GM12878 (cell line): ENCODE data around the gene VEGFA. TPM values are rescaled to one million over a fixed set of nuclear protein-coding genes. Genes with fewer than 3 reads are reported as not detected.

Experiments
- ATAC-seq: fragments of 200-7000 bp; cut with Tn5 transposase; 3 replicates; pipeline ENCODE4 v1.9.1; 2020; ENCODE audit warnings: mild to moderate bottlenecking, moderate library complexity
- BruUV-seq: library from RNA; stranded (reverse); fragments of 400-500 nt; replicated peaks from 2 replicates; lab custom pipeline; 2021; lab: Mats Ljungman, UMichigan
- CTCF ChIA-PET: fragments of 300-600 bp; sonication (Branson Sonifier 250); formaldehyde crosslinking; extraction: SDS; loops from one replicate; lab custom pipeline; 2021; ENCODE audit warnings: inconsistent platforms; lab: Yijun Ruan, JAX
- POLR2A ChIA-PET: fragments of 350-600 bp; formaldehyde crosslinking; extraction: SDS; loops from one replicate; lab custom pipeline; 2021; ENCODE audit warnings: inconsistent platforms; lab: Charles Lee
- RAD21 ChIA-PET: fragments of 300-600 bp; sonication (Branson Sonifier 250); formaldehyde crosslinking; loops from one replicate; lab custom pipeline; 2023; ENCODE audit warnings: antibody characterized with exemption; ENCODE audit not compliant: unreplicated experiment; lab: Charles Lee
- SMC1A ChIA-PET: fragments of 300-600 bp; sonication (Branson Sonifier 250); formaldehyde crosslinking; loops from one replicate; lab custom pipeline; 2023; ENCODE audit not compliant: unreplicated experiment, uncharacterized antibody; lab: Charles Lee
- DNase-seq: peaks from one replicate; pipeline ENCODE4 v3.0.0-alpha.2; 2011; ENCODE audit warnings: low read depth, low spot score
- FAIRE-seq: peaks from 3 replicates; lab custom pipeline; 2011; peaks lifted over from hg19 to GRCh38; lab: Jason Lieb, UNC
- H2AFZ ChIP-seq: 2 replicates; pipeline ENCODE4 v1.6.0; 2011; ENCODE audit warnings: low read depth, low read length, control low read depth; ENCODE audit not compliant: control insufficient read depth
- H3K27ac ChIP-seq: 2 replicates; pipeline ENCODE4 v1.5.1; 2011; ENCODE audit warnings: control low read depth; ENCODE audit not compliant: control insufficient read depth, insufficient read depth
- H3K27me3 ChIP-seq, 2 experiments: replicated peaks in 1 of 2; 2 replicates each; pipeline versions ENCODE4 v1.6.0 to v1.6.1; 2011; ENCODE audit warnings: low read length in 1 of 2; ENCODE audit not compliant: control insufficient read depth in 2 of 2, insufficient read depth in 2 of 2
- H3K36me3 ChIP-seq, 2 experiments: 2 replicates each; pipeline ENCODE4 v1.5.1; 2011; ENCODE audit warnings: low read length in 1 of 2; ENCODE audit not compliant: control insufficient read depth in 2 of 2, insufficient read depth in 2 of 2
- H3K4me1 ChIP-seq: 2 replicates; pipeline ENCODE4 v1.6.1; 2011; ENCODE audit warnings: mild to moderate bottlenecking, low read length, moderate library complexity, mixed read lengths; ENCODE audit not compliant: control insufficient read depth, insufficient read depth
- H3K4me2 ChIP-seq: 2 replicates; pipeline ENCODE4 v1.6.0; 2011; ENCODE audit warnings: control low read depth; ENCODE audit not compliant: control insufficient read depth, insufficient read depth
- H3K4me3 ChIP-seq: fragments of 200-600 bp; sonication (generic); 2 replicates; pipeline ENCODE4 v1.5.1; 2016
- H3K79me2 ChIP-seq: 2 replicates; pipeline ENCODE4 v1.6.0; 2011; ENCODE audit warnings: low read length; ENCODE audit not compliant: control insufficient read depth, insufficient read depth
- H3K9ac ChIP-seq: 2 replicates; pipeline ENCODE4 v1.8.0; 2011; ENCODE audit warnings: low read length, control low read depth, mixed read lengths; ENCODE audit not compliant: control insufficient read depth, insufficient read depth
- H3K9me3 ChIP-seq: replicated peaks from 3 replicates; pipeline ENCODE4 v1.5.1; 2011; ENCODE audit warnings: mild to moderate bottlenecking, low read length; ENCODE audit not compliant: control insufficient read depth, insufficient read depth
- H4K20me1 ChIP-seq: 2 replicates; pipeline ENCODE4 v1.6.0; 2011; ENCODE audit not compliant: control insufficient read depth, insufficient read depth
- BHLHE40 ChIP-seq, 2 experiments: fragments of 450-650 bp in 1 of 2; IDR thresholded peaks; 2 replicates each; pipeline ENCODE4 v1.6.1; 2011 to 2017; ENCODE audit warnings: low read depth in 2 of 2, borderline replicate concordance in 1 of 2, improper control_type of control experiment in 1 of 2, low read length in 1 of 2, mild to moderate bottlenecking in 1 of 2
- CTCF ChIP-seq, 3 experiments: IDR thresholded peaks in 2 of 3; conservative IDR thresholded peaks in 1 of 3; 2 replicates each; pipeline ENCODE4 v1.5.1; 2011; ENCODE audit warnings: low read depth in 3 of 3, low read length in 3 of 3, mild to moderate bottlenecking in 3 of 3, control low read depth in 2 of 3, moderate library complexity in 2 of 3, inconsistent platforms in 1 of 3, mixed read lengths in 1 of 3; ENCODE audit not compliant: control insufficient read depth in 2 of 3, insufficient read depth in 1 of 3; ENCODE audit errors: extremely low read depth in 1 of 3
- E4F1 ChIP-seq: fragments of 450-650 bp; IDR thresholded peaks from 2 replicates; pipeline ENCODE4 v1.6.1; 2018; ENCODE audit warnings: borderline replicate concordance, mild to moderate bottlenecking; ENCODE audit not compliant: partially characterized antibody
- EED ChIP-seq: sonication (generic); IDR thresholded peaks from 2 replicates; pipeline ENCODE4 v1.6.1; 2016; ENCODE audit warnings: antibody characterized with exemption, low read depth
- IKZF1 ChIP-seq: fragments of 450-650 bp; conservative IDR thresholded peaks from 2 replicates; pipeline ENCODE4 v1.6.1; 2017; ENCODE audit warnings: antibody characterized with exemption, mild to moderate bottlenecking
- IRF4 ChIP-seq: IDR thresholded peaks from 2 replicates; pipeline ENCODE4 v1.6.1; 2011; ENCODE audit warnings: low read depth, low read length
- MEF2B ChIP-seq: fragments of 450-650 bp; IDR thresholded peaks from 2 replicates; pipeline ENCODE4 v1.6.1; 2018; ENCODE audit warnings: mild to moderate bottlenecking, moderate library complexity; ENCODE audit not compliant: partially characterized antibody, poor library complexity, severe bottlenecking
- MXI1 ChIP-seq: fragments of 150-350 bp; IDR thresholded peaks from 2 replicates; pipeline ENCODE4 v1.6.1; 2011; ENCODE audit warnings: low read depth, mild to moderate bottlenecking, inconsistent platforms, low read length, improper control_type of control experiment
- NFYA ChIP-seq: IDR thresholded peaks from 2 replicates; pipeline ENCODE4 v1.6.1; 2011; ENCODE audit warnings: low read depth, mild to moderate bottlenecking, low read length, improper control_type of control experiment, borderline replicate concordance
- SIX5 ChIP-seq: IDR thresholded peaks from 2 replicates; pipeline ENCODE4 v1.6.1; 2011; ENCODE audit warnings: mild to moderate bottlenecking, low read depth, low read length, moderate library complexity; ENCODE audit not compliant: severe bottlenecking
- SMC3 ChIP-seq: IDR thresholded peaks from 2 replicates; pipeline ENCODE4 v1.6.1; 2011; ENCODE audit warnings: low read length, improper control_type of control experiment, borderline replicate concordance
- STAT3 ChIP-seq: IDR thresholded peaks from 2 replicates; pipeline ENCODE4 v1.6.1; 2011; ENCODE audit warnings: low read depth, low read length, improper control_type of control experiment
- SUPT20H ChIP-seq: IDR thresholded peaks from 2 replicates; pipeline ENCODE4 v1.6.1; 2011; ENCODE audit warnings: low read depth, mild to moderate bottlenecking, low read length, moderate library complexity, borderline replicate concordance; ENCODE audit not compliant: control insufficient read depth
- ZNF687 ChIP-seq: fragments of 450-650 bp; IDR thresholded peaks from 2 replicates; pipeline ENCODE4 v1.6.1; 2017; ENCODE audit warnings: mild to moderate bottlenecking, moderate library complexity
- WGBS: methylation state at CpG from one replicate; pipeline ENCODE4 v1.1.6; 2016; ENCODE audit warnings: low lambda C conversion rate; ENCODE audit not compliant: insufficient replicate concordance, insufficient coverage; ENCODE audit errors: missing lambda C conversion rate; 5-methylcytosine and 5-hydroxymethylcytosine counted together
- in situ Hi-C: fragments of 300-500 bp; cut with MboI; formaldehyde crosslinking; loops from 9 replicates; pipeline ENCODE4 v1.14.3; 2018; ENCODE audit warnings: mixed read lengths
- intact Hi-C: fragments of 100-400 bp; cut with micrococcal nuclease; formaldehyde crosslinking; loops from one replicate; pipeline ENCODE4 v1.14.2; 2022; ENCODE audit not compliant: unreplicated experiment
- polyA plus RNA-seq, 11 experiments: library from polyadenylated mRNA; depleted of rRNA in 4 of 11; unstranded in 6 of 11; stranded (reverse) in 5 of 11; fragments of >200 nt; fragmentation: Nextera tagmentation in 4 of 11; fragmentation: Illumina TruSeq in 1 of 11; extraction: Ambion mirVana in 4 of 11; extraction: Trizol in 1 of 11; gene quantifications; 1 replicate in 1 of 11; 2 replicates in 10 of 11; pipeline versions ENCODE4 v1.2.1 to v1.2.3, GENCODE V29; 2011 to 2016; ENCODE audit warnings: inconsistent platforms in 2 of 11, missing spikeins in 2 of 11, low read depth in 1 of 11
- total RNA-seq, 4 experiments: library from RNA; depleted of rRNA in 3 of 4; stranded (reverse); fragments of >200 nt in 3 of 4; fragmentation: Illumina TruSeq in 1 of 4; extraction: Trizol in 1 of 4; gene quantifications; 2 replicates each; pipeline versions ENCODE4 v1.2.1 to v1.2.3, GENCODE V29; 2013 to 2021

Gene VEGFA
- total and polyA plus RNA-seq, 10 of the 15 experiments (the other 5 are each of a cell fraction or from before 2014, with no cell fraction given) = 0.96 to 140 (median 16.9) TPM

- in situ Hi-C loops = no loop called here
- H3K4me3 ChIP-seq = no peak overlapping the region
- H3K4me1 ChIP-seq = peaks cover 10% of the 10 kb centered on the region
- ChIA-PET SMC1A (interaction anchor here (0.8 to 2.3 kb wide), 4 partner anchors 10 to 92 kb away, joined by 3 to 8 read pairs (median 4); no protein-coding TSS in a partner anchor), RAD21 (interaction anchor here (1.2 to 2.0 kb wide), 3 partner anchors 11 to 92 kb away, joined by 3 to 8 read pairs (median 4); no protein-coding TSS in a partner anchor), POLR2A (interaction anchor here (1.3 kb wide), 1 partner anchor 12 kb away, joined by 3 read pairs; the partner anchor contains the start of gene VEGFA), CTCF (interaction anchor here (1.0 to 7.3 kb wide), 13 partner anchors 9 to 321 kb away, joined by 3 to 41 read pairs (median 9); no protein-coding TSS in a partner anchor)
- BruUV-seq = no TSS peak
- no peaks in the 10 kb centered on the region for H3K27me3 ChIP-seq
- DNase-seq (no peak), ATAC-seq (peak; percentile 85), FAIRE-seq (no peak)
- no peak overlapping the region for H3K27ac ChIP-seq
- no peaks in the 10 kb centered on the region for H3K36me3 ChIP-seq
- WGBS = 37% methylated on average over 9 of the region's 9 CpGs
- H4K20me1 ChIP-seq = no peaks in the 10 kb centered on the region
- intact Hi-C loops = loop anchor here (1.0 to 5.0 kb wide), 2 partner anchors 36 to 91 kb away; no protein-coding TSS in a partner anchor
- H3K4me2 ChIP-seq = no peak overlapping the region
- H3K79me2 ChIP-seq = no peaks in the 10 kb centered on the region
- H2AFZ ChIP-seq = no peak overlapping the region
- H3K9me3 ChIP-seq = no peaks in the 10 kb centered on the region
- no peak overlapping the region for H3K9ac ChIP-seq
- TF ChIP-seq BHLHE40 (IDR thresholded peaks at IDR 0.05; ENCODE audit: borderline replicate concordance in 1 of 2, low read depth in 2 of 2, low read length in 1 of 2) = no peak
- no peak for TF ChIP-seq EED
- TF ChIP-seq ZNF687 = no peak
- no peak for TF ChIP-seq IRF4
- no peak for TF ChIP-seq SUPT20H
- TF ChIP-seq MEF2B = no peak
- TF ChIP-seq SIX5 = no peak
- TF ChIP-seq STAT3 = no peak
- peak; percentile 67 to 88 (median 84) for TF ChIP-seq CTCF (IDR thresholded peaks at IDR 0.05 in 2 of 3, conservative IDR thresholded peaks at IDR 0.05 in 1 of 3; ENCODE audit: control insufficient read depth in 2 of 3, extremely low read depth in 1 of 3, insufficient read depth in 1 of 3, low read depth in 3 of 3, low read length in 3 of 3)
- TF ChIP-seq E4F1 = no peak
- 0 out of 2 replicates have a peak, but pooled peaks have one; percentile 13 for TF ChIP-seq IKZF1
- peak; percentile 57; the same call in 1 of the 2 replicates for TF ChIP-seq SMC3
- TF ChIP-seq NFYA = no peak
- no peak for TF ChIP-seq MXI1
These were observed 11.4 kb upstream of the VEGFA start for GRCh38 chr6:43758617-43759050.
